Measurements from ENCODE around the gene PPP1R27.

Gene PPP1R27

DNA sequence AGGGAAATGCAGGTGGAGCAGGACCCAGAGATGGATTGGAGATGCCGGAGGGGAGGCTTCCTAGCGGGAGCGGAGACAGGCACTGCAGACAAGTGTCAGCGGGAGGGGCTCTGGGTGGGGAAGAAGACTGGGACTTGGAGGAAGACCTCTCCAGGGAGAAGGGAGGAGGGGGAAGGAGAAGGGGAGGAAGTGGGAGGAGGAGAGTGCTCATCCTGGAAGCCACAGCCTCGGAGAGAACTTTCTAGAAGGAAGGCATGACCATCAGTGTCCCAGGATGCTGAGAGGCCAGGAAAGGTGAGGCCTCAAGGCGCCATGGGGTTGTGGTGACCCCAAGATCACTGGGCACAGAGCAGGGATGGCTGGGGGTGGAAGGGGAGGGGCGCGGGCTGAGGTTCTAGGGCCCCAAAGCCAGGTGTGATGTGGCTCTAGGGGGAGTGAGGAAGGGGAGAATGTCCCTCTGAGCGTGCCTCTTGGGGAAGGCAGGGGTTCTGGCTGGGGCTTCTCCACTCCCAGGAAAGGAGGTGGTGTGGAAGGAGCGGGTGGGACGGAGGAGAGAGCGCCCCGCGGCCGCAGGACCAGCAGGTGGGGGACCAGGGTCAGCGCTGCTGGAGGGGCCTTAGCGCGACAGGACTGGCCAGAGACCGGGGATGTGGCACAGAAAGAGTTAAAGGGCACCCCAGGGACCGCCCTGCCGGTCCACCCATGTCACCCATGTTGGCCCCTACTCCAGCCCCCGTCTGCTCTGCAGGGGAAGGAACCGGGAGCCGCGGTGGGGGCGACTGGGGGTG lies 31.8 kb downstream of the PPP1R27 start:
- H3K4me3 ChIP-seq (ENCODE audit: low read depth, low read length) = no peak overlapping the region
- no peaks in the 10 kb centered on the region for H3K4me1 ChIP-seq (ENCODE audit: control insufficient read depth, insufficient read depth, low read length, unreplicated experiment)
- H3K36me3 ChIP-seq (ENCODE audit: insufficient read depth, low read length) = no peaks in the 10 kb centered on the region
- no peak overlapping the region for H2AFZ ChIP-seq (ENCODE audit: low read length, unreplicated experiment)
- no peaks in the 10 kb centered on the region for H3K79me2 ChIP-seq (ENCODE audit: control insufficient read depth, insufficient read depth, low read length, unreplicated experiment)
- H3K27me3 ChIP-seq (ENCODE audit: insufficient read depth, low read length) = peaks cover 84% of the 10 kb centered on the region
- no peak overlapping the region for H3K27ac ChIP-seq (ENCODE audit: low read depth, low read length)

GRCh38 chr17:81802048-81802758 lies 32.6 kb downstream of the PPP1R27 start:
- no peak overlapping the region for H2AFZ ChIP-seq (ENCODE audit: low read length, unreplicated experiment)
- no peak overlapping the region for H3K27ac ChIP-seq (ENCODE audit: low read depth, low read length)
- H3K79me2 ChIP-seq (ENCODE audit: control insufficient read depth, insufficient read depth, low read length, unreplicated experiment) = no peaks in the 10 kb centered on the region
- H3K4me3 ChIP-seq (ENCODE audit: low read depth, low read length) = no peak overlapping the region
- H3K4me1 ChIP-seq (ENCODE audit: control insufficient read depth, insufficient read depth, low read length, unreplicated experiment) = no peaks in the 10 kb centered on the region
- no peaks in the 10 kb centered on the region for H3K36me3 ChIP-seq (ENCODE audit: insufficient read depth, low read length)
- H3K27me3 ChIP-seq (ENCODE audit: insufficient read depth, low read length) = peaks cover 75% of the 10 kb centered on the region

- Histone ChIP-seq H3K27ac (ENCODE audit: low read depth, low read length) (no peak overlapping the region), H3K36me3 (ENCODE audit: insufficient read depth, low read length) (no peaks in the 10 kb centered on the region), H3K79me2 (ENCODE audit: control insufficient read depth, insufficient read depth, low read length, unreplicated experiment) (no peaks in the 10 kb centered on the region), H3K4me1 (ENCODE audit: control insufficient read depth, insufficient read depth, low read length, unreplicated experiment) (no peaks in the 10 kb centered on the region), H3K4me3 (ENCODE audit: low read depth, low read length) (no peak overlapping the region), H3K27me3 (ENCODE audit: insufficient read depth, low read length) (peaks cover 66% of the 10 kb centered on the region), H2AFZ (ENCODE audit: low read length, unreplicated experiment) (no peak overlapping the region)
Observed at GRCh38 chr17:81801327-81801726, 33.5 kb downstream of the PPP1R27 start.

DNA sequence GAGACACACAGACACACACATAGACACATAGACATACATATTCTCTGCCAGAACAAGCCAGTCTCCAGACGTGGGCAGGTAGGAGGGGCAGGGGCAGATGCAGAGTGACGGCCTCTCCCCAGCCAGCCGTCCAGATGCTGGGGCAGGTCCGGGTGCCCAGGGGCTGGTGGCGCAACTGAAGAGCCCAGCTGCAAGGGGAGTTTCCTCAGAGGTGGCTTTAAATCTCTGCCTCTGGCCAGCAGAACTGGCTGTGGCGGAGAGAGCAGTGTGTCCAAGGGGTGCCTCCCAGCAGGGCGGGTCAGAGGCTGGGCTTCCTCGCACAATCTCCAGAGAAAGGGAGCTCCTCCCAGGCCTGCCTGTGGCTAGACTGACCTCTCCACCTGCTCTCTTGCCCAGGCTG lies 40.3 kb downstream of the PPP1R27 start:
- Histone ChIP-seq H3K4me3 (ENCODE audit: low read depth, low read length) (no peak overlapping the region), H3K79me2 (ENCODE audit: control insufficient read depth, insufficient read depth, low read length, unreplicated experiment) (no peaks in the 10 kb centered on the region), H2AFZ (ENCODE audit: low read length, unreplicated experiment) (no peak overlapping the region), H3K27me3 (ENCODE audit: insufficient read depth, low read length) (no peaks in the 10 kb centered on the region), H3K36me3 (ENCODE audit: insufficient read depth, low read length) (no peaks in the 10 kb centered on the region), H3K4me1 (ENCODE audit: control insufficient read depth, insufficient read depth, low read length, unreplicated experiment) (no peaks in the 10 kb centered on the region), H3K27ac (ENCODE audit: low read depth, low read length) (no peak overlapping the region)

DNA sequence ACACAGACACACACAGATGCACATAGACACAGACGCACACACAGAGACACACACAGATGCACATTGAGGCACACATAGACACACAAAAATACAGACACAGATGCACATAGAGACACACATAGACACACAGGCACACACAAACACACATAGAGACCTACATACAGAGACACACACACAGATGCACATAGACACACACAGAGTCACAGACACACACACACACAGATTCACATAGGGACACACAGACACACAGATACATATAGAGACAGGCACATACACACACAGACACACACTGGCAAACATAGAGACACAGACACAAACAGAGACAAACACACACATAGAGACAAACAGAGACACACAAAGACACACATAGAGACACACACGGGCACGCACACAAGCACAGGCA lies 40.8 kb downstream of the PPP1R27 start:
- no peak overlapping the region for H3K27ac ChIP-seq (ENCODE audit: low read depth, low read length)
- no peaks in the 10 kb centered on the region for H3K36me3 ChIP-seq (ENCODE audit: insufficient read depth, low read length)
- H3K4me1 ChIP-seq (ENCODE audit: control insufficient read depth, insufficient read depth, low read length, unreplicated experiment) = no peaks in the 10 kb centered on the region
- no peak overlapping the region for H3K4me3 ChIP-seq (ENCODE audit: low read depth, low read length)
- no peak overlapping the region for H2AFZ ChIP-seq (ENCODE audit: low read length, unreplicated experiment)
- H3K79me2 ChIP-seq (ENCODE audit: control insufficient read depth, insufficient read depth, low read length, unreplicated experiment) = no peaks in the 10 kb centered on the region
- H3K27me3 ChIP-seq (ENCODE audit: insufficient read depth, low read length) = no peaks in the 10 kb centered on the region

DNA sequence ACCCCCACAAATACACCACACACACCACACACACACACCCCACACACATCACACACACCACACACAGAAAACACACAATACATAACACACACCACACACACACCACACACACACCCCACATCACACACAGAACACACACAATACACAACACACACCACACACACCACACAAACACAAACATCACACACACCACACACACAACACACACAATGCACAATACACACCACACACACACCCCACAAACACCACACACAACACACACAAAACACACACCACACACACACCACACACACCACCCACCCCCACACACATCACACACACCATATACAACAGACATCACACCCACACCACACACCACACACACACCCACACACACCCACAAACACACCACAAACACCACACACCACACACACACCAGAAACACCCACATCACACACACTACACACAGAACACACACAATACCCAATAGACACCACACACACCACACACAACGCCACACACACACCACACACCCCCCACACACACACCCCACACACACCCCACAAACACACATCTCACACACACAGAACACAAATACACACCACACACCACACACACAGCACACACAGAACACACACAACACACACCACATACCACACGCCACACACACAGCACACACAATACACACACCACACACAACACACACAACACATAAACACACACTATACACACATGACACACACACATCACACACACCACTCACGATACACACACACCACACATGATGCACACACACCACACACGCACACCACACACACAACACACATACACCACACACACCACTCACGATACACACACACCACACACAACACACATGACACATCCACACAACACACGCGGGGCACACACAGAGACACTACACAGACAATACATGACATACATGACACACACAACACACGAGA lies 41.9 kb downstream of the PPP1R27 start:
- Histone ChIP-seq H3K27me3 (ENCODE audit: insufficient read depth, low read length) (no peaks in the 10 kb centered on the region), H3K27ac (ENCODE audit: low read depth, low read length) (no peak overlapping the region), H3K79me2 (ENCODE audit: control insufficient read depth, insufficient read depth, low read length, unreplicated experiment) (no peaks in the 10 kb centered on the region), H3K36me3 (ENCODE audit: insufficient read depth, low read length) (no peaks in the 10 kb centered on the region), H3K4me3 (ENCODE audit: low read depth, low read length) (no peak overlapping the region), H2AFZ (ENCODE audit: low read length, unreplicated experiment) (no peak overlapping the region), H3K4me1 (ENCODE audit: control insufficient read depth, insufficient read depth, low read length, unreplicated experiment) (no peaks in the 10 kb centered on the region)

Data from ACC112 (cell line).